GM18519 (cell line): ENCODE data around the gene DES.

Experiments
- ATAC-seq: cut with Tn5 transposase; IDR thresholded peaks from one replicate; pipeline ENCODE4 v1.9.1; 2021; ENCODE audit warnings: mild to moderate bottlenecking, moderate library complexity; ENCODE audit not compliant: unreplicated experiment, low FRiP score

The DES gene

GRCh38 chr2:219452361-219453317 is 34.5 kb downstream of the DES start:
- ATAC-seq = no peak

GRCh38 chr2:219453671-219454590 is 35.8 kb downstream of the DES start:
- ATAC-seq = no peak

- ATAC-seq = no peak
These were observed 37.4 kb downstream of the DES start for GRCh38 chr2:219455581-219455980.

GRCh38 chr2:219457784-219458369 is 39.7 kb downstream of the DES start:
- peak; percentile 44 for ATAC-seq

- ATAC-seq = no peak
These were observed 40.8 kb downstream of the DES start for GRCh38 chr2:219458996-219459395.

- no peak for ATAC-seq
These were observed 41.5 kb downstream of the DES start for GRCh38 chr2:219459460-219460311.

- no peak for ATAC-seq
These were observed 42.3 kb downstream of the DES start for GRCh38 chr2:219460424-219460926.

GRCh38 chr2:219461047-219461514 is 42.9 kb downstream of the DES start:
- no peak for ATAC-seq

GRCh38 chr2:219461669-219462068 is 43.5 kb downstream of the DES start:
- ATAC-seq = no peak

GRCh38 chr2:219462349-219462748 is 44.2 kb downstream of the DES start:
- ATAC-seq = no peak

- ATAC-seq = no peak
These were observed 46.3 kb downstream of the DES start for GRCh38 chr2:219464286-219465032.

GRCh38 chr2:219465659-219466561 is 47.7 kb downstream of the DES start:
- ATAC-seq = no peak

- ATAC-seq = no peak
These were observed 48.9 kb downstream of the DES start for GRCh38 chr2:219466816-219467735.

- ATAC-seq = no peak
These were observed 49.5 kb downstream of the DES start for GRCh38 chr2:219467736-219468075.

- no peak for ATAC-seq
These were observed 50.4 kb downstream of the DES start for GRCh38 chr2:219468410-219469185.

- no peak for ATAC-seq
These were observed 51.1 kb downstream of the DES start for GRCh38 chr2:219469186-219469724.
